Measurements from ENCODE around the gene SH2D7.

- TF ChIP-seq CTCF (IDR thresholded peaks at IDR 0.05) = no peak
- no peak for TF ChIP-seq EZH2 (IDR thresholded peaks at IDR 0.05; ENCODE audit: borderline replicate concordance, insufficient read depth, low read depth, low read length, poor library complexity, severe bottlenecking)
Measured at GRCh38 chr15:78054518-78054917, 37.8 kb upstream of the SH2D7 start.

Measured in B cell (primary cell).